NOMO-1 (cell line): ENCODE measurements around the gene CDYL2.

Experiments used
- DNase-seq, 2 experiments: peaks; one replicate each; lab custom pipeline; 2025; ENCODE audit not compliant: unreplicated experiment in 2 of 2; lab: John Stamatoyannopoulos, UW

Gene CDYL2

GRCh38 chr16:80711406-80711805 lies 93.0 kb downstream of the CDYL2 start:
- DNase-seq, result no peak

- no peak for DNase-seq
Measured at GRCh38 chr16:80710918-80711317, 93.5 kb downstream of the CDYL2 start.

DNA sequence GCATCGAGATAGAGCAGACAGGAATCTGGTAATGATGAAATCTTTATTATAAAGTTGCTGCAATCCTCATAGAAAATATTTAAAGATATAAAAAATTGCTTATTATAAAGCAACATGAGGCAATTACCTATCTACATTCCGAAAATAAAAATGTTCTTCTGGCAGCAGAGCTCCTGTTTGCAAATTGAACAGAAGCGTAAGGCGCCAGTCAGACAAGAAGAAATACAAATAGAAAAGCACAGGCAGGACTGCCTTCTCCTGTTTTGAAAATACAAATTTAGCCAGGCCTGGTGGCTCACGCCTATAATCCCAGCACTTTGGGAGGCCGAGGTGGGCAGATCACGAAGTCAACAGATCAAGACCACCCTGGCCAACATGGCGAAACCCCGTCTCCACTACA lies 95.6 kb downstream of the CDYL2 start:
- no peak for DNase-seq

- no peak for DNase-seq
Measured at GRCh38 chr16:80707686-80708085, 96.7 kb downstream of the CDYL2 start.

DNA sequence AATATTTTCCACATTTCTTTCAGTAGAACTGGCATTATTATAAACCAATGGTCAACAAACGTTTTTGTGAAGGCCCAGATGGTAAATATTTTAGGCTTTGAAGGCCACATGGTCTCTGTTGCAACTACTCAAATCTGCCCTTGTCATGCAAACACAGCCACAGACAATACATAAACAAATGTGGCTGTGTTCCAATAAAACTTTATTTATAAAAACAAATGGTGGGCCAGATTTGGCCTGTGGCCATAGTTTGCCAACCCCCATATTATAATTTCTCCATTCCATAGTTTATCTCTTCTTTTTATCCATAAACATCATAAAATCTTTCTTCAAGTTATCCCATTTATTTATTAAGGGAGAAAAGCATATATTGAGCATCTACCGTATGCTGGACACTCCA lies 98.8 kb downstream of the CDYL2 start:
- DNase-seq, result no peak

DNA sequence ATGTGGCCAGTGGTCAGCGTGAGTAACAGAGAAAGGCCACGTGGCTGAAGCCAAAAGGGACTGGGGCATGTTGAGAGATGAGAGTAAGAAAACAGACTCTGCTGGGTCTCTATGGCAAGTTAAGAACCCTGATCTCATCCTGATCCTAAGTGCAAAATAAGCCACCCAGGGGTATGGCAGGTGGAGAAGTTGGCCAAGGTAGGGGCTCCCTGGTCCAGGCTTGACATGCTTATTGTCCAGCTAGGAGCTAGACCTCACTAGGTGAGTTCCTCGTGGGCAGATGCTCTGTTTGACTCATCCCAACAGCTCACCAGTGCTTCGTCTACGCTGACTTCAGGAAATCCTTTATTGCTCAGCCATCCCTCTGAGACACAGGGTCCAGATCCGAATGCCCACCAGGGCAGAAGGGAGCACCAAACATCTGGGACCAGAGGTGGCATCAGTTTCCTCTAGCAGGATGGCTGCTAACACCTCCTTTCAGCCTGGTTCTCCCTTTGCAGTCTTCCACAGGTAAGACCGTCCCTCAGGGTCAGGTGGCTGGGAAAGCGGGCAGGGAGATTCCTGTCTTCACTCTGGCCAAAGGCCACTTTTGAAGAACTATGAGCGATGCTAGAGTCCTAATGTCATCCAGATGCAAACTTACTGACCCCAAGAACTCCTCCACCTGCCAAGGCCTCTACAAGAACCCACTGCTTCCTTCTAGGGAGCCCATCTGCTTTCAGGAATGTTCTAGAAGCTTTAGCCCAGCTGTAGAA lies 99.5 kb downstream of the CDYL2 start:
- DNase-seq, result no peak

DNA sequence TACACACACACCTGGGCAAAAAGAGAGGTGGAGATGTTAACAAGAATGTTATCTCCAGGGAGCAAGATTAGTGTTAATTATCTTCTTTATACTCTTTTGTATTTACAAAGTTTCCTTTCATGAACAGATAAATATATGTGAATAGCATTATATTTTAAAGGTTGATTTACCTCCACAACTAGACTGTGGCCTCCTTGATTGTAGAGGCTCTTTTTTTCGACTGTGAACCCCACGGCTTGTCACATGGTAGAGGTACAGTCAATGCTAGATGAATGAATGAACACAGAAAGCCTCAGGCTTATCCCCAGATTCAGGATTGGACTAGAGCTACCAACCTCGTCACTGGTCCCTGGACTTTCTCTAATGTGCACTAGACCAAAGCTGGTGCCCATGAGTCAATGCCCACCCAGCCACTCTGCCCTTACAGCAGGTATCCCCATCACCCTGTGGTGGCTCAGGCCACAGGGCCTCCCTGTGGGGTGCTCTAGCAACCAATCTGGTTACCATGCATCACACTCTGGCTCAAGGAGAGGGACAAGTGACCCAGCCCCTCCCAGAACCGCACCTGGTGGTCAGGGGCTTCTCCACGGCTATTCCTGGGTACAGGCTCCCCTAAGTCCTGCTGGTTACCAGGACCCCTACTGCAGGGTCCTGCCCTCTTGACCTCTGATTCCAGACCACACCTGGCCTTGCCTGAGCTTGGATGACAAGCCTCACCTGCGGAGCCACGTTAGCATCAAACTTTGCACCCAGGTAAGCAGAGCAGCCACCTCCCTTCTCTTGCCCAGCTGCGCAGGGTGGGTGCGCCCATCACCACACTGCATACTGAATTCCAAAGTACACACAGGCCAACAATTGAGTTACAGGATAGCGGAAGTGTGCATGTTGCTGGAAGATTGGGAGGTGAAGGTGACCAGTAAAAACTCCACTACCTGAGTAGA lies 101.0 kb downstream of the CDYL2 start:
- no peak for DNase-seq

DNA sequence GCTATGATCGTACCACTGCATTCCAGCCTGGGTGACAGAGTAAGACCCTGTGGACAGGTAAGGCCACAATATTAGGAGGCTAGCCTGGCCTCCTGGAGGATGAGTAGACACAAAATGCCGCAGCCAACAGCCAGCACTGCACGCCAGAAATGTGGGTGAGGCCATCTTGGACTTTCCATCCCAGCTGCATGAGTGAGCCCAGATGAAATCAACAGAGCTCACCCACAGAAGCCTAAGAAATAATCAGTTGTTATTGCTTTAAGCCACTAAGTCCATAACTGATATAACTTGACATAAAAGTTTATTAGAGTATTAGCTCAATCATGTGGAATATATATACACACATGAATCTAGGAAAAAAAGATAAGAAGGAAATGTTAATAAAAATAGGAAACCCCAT lies 101.7 kb downstream of the CDYL2 start:
- DNase-seq, result no peak

DNA sequence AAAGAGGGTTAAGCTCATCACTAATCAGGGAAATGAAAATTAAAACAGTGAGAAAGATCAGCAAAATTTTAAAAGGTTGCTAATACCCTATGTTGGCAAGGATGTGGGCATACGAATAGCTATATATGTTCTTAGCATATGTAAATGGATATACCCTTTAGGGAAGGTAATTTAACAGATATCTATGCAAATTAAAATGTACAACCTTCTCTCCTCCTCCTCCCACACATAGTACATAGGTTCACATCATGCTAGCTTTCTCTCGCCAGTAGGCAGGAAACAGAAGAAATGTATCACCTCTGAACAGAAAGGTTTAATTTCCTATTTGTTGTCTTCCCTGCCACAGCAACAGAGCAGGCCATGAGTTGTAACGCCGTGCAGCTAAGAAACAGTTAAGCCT lies 103.8 kb downstream of the CDYL2 start:
- no peak for DNase-seq

DNA sequence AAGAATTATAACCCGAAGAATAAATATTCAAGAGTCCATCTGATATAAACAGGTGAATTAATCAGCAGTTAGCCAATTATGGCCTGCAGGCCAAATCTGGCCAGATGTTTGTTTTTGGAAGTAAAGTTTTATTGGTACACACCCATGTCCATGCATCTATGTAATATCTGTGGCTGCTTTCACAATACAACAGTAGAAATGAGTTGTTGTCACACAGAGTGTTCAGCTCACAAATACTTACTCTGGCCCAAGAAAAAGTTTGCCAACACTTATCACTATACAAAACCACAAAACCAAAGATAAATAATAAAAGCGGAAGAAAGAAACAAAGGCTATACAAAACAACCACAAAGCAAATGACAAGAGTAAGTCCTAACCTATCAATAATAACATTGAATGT lies 109.4 kb downstream of the CDYL2 start:
- no peak for DNase-seq

DNA sequence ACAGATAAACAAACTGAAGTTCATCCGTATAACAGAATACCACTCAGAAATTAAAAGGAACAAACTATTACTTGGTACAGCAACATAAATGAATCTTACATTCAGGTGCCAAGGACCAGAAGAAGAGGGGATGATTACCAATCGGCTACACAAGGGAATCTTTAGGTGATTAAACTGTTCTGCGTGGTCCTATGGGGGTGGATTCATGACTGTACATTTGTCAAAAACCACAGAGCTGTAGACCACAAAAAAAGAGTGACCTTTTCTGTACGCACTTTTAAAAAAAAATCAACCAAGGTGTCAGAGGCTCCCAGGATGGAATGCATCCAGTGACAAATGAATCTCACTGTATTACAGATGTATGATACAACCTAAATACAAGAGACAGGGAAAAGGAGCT lies 110.8 kb downstream of the CDYL2 start:
- no peak for DNase-seq

- DNase-seq, result no peak
Measured at GRCh38 chr16:80692270-80692669, 112.1 kb downstream of the CDYL2 start.

GRCh38 chr16:80691111-80691741 lies 113.2 kb downstream of the CDYL2 start:
- no peak for DNase-seq

DNA sequence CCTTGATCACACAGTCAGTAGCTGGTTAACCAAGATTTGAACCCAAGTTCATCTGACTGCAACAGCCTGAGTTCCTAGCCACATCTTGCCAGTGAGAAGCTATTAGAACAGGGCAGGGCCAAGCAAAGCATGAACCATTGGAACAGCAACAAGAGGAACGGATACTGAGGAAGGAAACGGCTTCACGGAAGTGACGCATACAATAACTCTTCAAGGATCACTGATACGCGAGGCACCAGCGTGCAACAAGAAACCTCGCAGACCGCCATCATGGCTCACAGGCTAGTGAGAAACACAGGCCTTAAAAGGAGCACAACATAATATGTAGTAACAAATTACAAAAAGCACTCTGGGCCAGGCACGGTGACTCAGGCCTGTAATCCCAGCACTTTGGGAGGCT lies 114.9 kb downstream of the CDYL2 start:
- no peak for DNase-seq

DNA sequence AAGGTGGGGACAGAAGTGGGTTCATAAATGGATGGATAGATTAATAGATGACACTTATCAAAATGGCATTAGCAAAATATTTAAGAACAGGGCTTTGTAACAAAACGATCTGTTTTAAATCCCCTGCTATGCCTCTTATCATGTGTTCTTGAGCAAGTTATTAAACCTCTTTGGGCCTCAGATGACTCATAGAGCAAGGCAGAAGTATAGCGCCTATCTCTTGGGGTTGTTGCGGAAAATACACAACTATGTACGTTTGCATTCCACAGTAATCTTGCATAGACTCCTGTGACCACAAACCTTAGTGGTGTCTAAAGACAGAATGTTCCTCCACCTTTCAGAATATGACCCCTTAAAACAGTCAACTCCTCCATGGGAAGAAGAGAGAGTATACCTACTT lies 116.8 kb downstream of the CDYL2 start:
- DNase-seq, result no peak

DNA sequence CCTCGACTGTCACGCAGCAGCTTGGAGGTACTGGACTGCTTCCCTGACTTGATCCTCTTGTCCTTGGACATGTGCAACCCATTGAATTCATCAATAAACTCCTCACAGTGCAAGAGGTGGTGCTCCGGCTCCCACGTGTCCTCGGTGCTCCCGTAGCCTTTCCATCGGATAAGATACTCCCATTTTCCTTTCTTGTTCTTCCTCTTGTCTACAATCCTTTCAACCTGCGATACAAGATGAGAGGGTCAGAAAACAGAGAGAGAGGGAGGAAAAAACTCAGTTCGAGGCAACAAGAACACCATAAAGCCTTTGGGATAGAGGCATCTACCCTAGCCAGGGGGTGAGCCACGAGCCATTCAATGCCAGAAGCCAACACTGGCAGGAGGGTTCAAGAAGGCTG lies 119.5 kb downstream of the CDYL2 start:
- DNase-seq, result no peak

DNA sequence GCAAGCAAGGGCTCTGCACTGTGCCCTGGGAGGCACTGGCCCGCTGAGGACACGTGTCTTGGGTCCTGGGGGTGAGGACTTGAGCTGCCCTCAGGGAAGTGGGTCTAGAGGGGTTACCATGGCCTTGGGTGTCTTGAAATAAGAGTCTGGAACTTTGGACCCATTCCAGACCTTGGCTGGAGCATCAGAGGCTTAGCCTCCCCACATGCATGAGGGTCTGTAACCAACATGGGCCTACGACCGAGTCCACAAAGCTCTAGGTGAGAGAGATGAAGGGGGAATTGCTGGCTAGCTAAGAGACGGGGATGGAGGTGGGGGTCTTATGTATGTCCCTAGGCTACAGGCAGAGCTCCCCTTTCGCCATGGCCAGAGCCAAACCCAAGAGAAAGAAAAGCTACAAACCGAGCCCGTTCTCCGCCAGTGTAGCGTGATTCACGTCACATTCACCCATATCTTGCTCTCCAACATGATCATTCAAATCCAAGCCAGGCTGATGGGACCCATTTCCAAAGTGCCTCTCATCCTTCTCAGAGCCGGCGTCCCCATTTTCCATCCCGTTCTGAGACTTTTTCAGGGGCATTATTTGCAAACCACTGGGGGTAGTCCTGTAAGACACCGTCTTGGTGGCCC lies 120.1 kb downstream of the CDYL2 start:
- no peak for DNase-seq

DNA sequence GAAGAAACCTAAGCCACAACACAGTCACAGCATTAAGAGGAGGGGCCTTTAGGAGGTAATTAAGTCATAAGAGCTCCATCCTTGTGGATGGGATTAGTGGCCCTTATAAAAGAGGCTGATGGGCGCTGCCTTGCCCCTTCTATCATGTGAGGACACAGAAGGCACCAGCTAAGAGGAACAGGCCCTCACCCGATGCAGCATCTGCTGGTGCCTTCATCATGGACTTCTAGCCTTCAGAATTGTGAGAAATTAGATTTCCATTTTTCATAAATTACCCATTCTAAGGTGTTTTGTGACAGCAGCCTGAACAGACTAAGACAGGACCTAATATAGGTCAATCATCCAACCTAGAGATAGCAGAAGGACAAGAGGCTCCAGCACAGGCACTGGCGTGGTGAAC lies 120.8 kb downstream of the CDYL2 start:
- DNase-seq, result no peak

DNA sequence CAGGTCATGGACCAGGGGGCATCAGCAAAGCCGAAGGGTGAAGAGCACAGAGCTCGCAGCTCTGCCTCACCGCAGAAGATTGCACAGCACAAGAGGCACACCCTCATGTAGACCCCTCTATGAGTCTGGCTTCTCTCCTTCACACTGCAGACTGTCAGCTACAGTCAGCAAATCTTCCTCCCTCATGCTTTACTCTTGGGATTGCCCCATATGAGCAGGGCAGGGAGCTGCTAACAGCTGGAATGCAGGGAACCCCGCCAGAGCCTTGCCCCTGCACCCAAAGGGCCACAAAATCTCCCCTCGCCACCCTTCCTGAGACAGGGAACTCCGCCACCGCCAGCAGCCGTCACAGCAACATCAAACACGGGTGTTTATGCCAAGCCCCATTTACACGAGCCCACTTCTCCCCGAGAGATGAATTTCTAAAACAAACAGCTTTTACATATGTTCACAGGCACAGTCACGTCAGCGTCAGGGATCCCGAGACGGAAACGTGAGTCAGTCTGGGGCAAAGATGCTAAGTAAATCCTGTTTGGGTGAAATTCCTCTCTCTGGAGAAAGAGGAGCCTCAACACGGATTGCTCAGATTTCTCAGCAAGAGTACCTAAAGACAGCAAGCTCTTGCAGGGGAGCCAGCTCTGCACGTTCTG lies 121.9 kb downstream of the CDYL2 start:
- no peak for DNase-seq

DNA sequence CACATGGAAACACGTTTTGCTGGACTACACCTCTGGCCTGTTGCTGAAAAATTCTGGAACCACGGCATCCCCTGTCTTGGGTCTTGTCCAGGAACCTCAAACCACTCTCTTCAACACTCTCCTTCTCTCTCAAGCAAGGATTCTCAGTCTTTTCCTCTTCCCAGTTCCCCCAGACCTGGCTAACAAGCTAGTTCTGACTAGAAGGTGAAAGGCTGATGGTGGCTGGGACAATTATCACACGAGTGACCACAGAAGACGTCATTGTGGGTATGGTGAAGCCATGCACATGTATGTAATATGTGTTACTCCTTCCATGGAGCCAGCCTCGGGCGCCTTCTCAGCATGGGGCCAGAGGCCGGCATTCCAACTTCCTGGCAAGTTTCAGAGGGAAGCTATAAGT lies 123.0 kb downstream of the CDYL2 start:
- DNase-seq, result no peak

GRCh38 chr16:80680839-80681238 lies 123.6 kb downstream of the CDYL2 start:
- DNase-seq, result no peak
